HG02571 (cell line): ENCODE results near the gene PRKAR1B.
"Not testable (repeated sequence)": the region's sequence is repeated elsewhere in the genome, so short reads cannot be mapped to it uniquely, and the experiment has no call there.

ENCODE experiments used
- ATAC-seq: cut with Tn5 transposase; IDR thresholded peaks from one replicate; pipeline ENCODE4 v1.9.1; 2021; ENCODE audit warnings: mild to moderate bottlenecking, moderate library complexity; ENCODE audit not compliant: unreplicated experiment

The PRKAR1B gene

GRCh38 chr7:562789-563628, 164.1 kb downstream of the PRKAR1B start:
- ATAC-seq, result no peak

- ATAC-seq, result no peak
Observed at GRCh38 chr7:562374-562675, 164.8 kb downstream of the PRKAR1B start.

- ATAC-seq, result no peak
Observed at GRCh38 chr7:561631-562373, 165.3 kb downstream of the PRKAR1B start.

GRCh38 chr7:560966-561630, 166.0 kb downstream of the PRKAR1B start:
- no peak for ATAC-seq

- no peak for ATAC-seq
Observed at GRCh38 chr7:559396-559705, 167.7 kb downstream of the PRKAR1B start.

- ATAC-seq, result no peak
Observed at GRCh38 chr7:557558-557881, 169.6 kb downstream of the PRKAR1B start.

- ATAC-seq, result no peak
Observed at GRCh38 chr7:556837-557557, 170.1 kb downstream of the PRKAR1B start.

GRCh38 chr7:556291-556826, 170.7 kb downstream of the PRKAR1B start:
- ATAC-seq, result no peak

- no peak for ATAC-seq
Observed at GRCh38 chr7:555551-556160, 171.4 kb downstream of the PRKAR1B start.

GRCh38 chr7:553636-554111, 173.4 kb downstream of the PRKAR1B start:
- ATAC-seq, result no peak

GRCh38 chr7:552868-553635, 174.0 kb downstream of the PRKAR1B start:
- ATAC-seq, result no peak

- not testable (repeated sequence) for ATAC-seq
Observed at GRCh38 chr7:552151-552867, 174.8 kb downstream of the PRKAR1B start.

GRCh38 chr7:551615-551970, 175.5 kb downstream of the PRKAR1B start:
- not testable (repeated sequence) for ATAC-seq

- no peak for ATAC-seq
Observed at GRCh38 chr7:550881-551614, 176.0 kb downstream of the PRKAR1B start.

GRCh38 chr7:549891-550625, 177.0 kb downstream of the PRKAR1B start:
- ATAC-seq, result no peak

- no peak for ATAC-seq
Observed at GRCh38 chr7:549066-549890, 177.8 kb downstream of the PRKAR1B start.

- ATAC-seq, result no peak
Observed at GRCh38 chr7:548401-548800, 178.7 kb downstream of the PRKAR1B start.
